Fibroblast of pulmonary artery (primary cell): ENCODE data around the gene CCNG2.

Experiments
- DNase-seq: peaks from one replicate; pipeline ENCODE4 v3.0.0-alpha.2; 2010; ENCODE audit warnings: low read depth
- H3K4me3 ChIP-seq: replicated peaks from 2 replicates; pipeline ENCODE4 v1.5.1; 2011; ENCODE audit warnings: low read depth, mild to moderate bottlenecking, control low read depth, low read length, moderate library complexity
- TF ChIP-seq, protein P1 (sequence below): IDR thresholded peaks from 2 replicates; pipeline ENCODE4 v1.5.1; 2011; ENCODE audit warnings: mild to moderate bottlenecking, control low read depth, low read length, inconsistent platforms; ENCODE audit errors: missing control alignments

Gene CCNG2

GRCh38 chr4:77146186-77147078 lies 10.6 kb upstream of the CCNG2 start:
- peak; percentile 40 for DNase-seq
- no peak overlapping the region for H3K4me3 ChIP-seq
- TF ChIP-seq, protein P1, sequence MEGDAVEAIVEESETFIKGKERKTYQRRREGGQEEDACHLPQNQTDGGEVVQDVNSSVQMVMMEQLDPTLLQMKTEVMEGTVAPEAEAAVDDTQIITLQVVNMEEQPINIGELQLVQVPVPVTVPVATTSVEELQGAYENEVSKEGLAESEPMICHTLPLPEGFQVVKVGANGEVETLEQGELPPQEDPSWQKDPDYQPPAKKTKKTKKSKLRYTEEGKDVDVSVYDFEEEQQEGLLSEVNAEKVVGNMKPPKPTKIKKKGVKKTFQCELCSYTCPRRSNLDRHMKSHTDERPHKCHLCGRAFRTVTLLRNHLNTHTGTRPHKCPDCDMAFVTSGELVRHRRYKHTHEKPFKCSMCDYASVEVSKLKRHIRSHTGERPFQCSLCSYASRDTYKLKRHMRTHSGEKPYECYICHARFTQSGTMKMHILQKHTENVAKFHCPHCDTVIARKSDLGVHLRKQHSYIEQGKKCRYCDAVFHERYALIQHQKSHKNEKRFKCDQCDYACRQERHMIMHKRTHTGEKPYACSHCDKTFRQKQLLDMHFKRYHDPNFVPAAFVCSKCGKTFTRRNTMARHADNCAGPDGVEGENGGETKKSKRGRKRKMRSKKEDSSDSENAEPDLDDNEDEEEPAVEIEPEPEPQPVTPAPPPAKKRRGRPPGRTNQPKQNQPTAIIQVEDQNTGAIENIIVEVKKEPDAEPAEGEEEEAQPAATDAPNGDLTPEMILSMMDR = no peak

DNA sequence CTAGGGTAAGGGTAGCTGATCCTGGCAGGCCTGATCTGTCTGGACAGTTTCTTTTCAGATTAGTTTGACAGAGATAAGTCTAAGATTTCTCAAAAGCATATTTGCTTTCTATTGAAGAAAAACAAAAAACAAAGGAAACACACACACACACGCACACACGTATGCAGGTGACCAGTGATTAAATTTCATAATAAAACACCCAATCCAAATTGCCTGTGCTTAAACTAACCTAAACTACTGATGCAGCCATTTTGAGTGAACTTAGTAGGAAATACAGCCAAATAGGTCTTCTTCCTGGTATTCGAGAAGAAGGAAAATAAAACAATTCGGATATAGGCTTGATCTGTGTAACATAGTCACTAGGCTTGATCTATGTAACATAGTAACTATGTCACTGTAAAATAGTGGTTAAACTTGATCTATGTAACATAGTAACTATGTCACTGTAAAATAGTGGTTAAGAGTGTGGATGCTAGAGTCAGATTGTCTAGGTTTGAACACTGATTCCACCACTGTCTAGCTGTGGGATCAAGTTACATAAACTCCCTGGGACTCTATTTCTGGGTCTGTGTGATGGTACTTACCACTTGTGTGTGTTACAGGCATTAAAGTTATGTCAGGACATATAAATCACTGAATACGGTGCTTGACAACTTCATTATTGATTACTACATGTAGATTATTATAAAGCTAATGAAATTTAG lies 9.8 kb upstream of the CCNG2 start:
- TF ChIP-seq, protein P1 = no peak
- H3K4me3 ChIP-seq = no peak overlapping the region

GRCh38 chr4:77148078-77148477 lies 8.9 kb upstream of the CCNG2 start:
- no peak overlapping the region for H3K4me3 ChIP-seq
- no peak for DNase-seq
- TF ChIP-seq, protein P1 = no peak

More for the DNA sequence above, 9.8 kb upstream of the CCNG2 start:
- no peak for DNase-seq

- TF ChIP-seq, protein P1 = no peak
- no peak overlapping the region for H3K4me3 ChIP-seq
- no peak for DNase-seq
These were observed 7.2 kb upstream of the CCNG2 start for GRCh38 chr4:77149789-77150188.

GRCh38 chr4:77151241-77151640 lies 5.8 kb upstream of the CCNG2 start:
- TF ChIP-seq, protein P1 = no peak
- no peak overlapping the region for H3K4me3 ChIP-seq
- no peak for DNase-seq

DNA sequence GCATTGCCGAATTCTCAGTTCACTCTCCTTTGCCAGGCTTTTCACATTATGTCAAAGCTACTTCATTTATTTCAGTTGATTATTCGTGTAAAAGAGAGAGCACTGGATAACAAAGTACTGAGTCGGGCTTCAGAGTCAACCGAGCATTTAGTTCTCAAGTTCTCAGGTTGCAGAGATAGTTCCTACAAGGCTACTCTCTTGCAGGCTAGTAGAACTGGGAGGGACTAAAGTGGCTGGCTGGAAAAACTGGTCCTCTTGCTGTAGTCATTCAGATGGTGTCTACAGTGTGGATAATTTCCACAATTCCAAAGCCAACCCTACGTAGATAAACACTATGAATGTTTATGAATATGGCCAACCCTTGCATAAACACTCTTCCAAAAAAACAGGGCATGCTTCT lies 4.6 kb upstream of the CCNG2 start:
- H3K4me3 ChIP-seq = no peak overlapping the region
- no peak for DNase-seq
- TF ChIP-seq, protein P1 = no peak
